MCF 10A (cell line): ENCODE data around the gene GNB1L. TPM values are rescaled to one million over a fixed set of nuclear protein-coding genes. Genes with fewer than 3 reads are reported as not detected.

Experiments used
- BruUV-seq: library from RNA; stranded (reverse); fragments of 400-500 nt; replicated peaks from 2 replicates; lab custom pipeline; 2021; lab: Mats Ljungman, UMichigan
- CTCF ChIA-PET: fragments of 300-600 bp; sonication (Branson Sonifier 250); formaldehyde crosslinking; extraction: SDS; loops from one replicate; lab custom pipeline; 2021; ENCODE audit warnings: antibody characterized with exemption, inconsistent platforms; lab: Yijun Ruan, JAX
- POLR2A ChIA-PET: fragments of 300-600, 350-650 bp; sonication (Branson Sonifier 250); formaldehyde crosslinking; extraction: SDS; loops from one replicate; lab custom pipeline; 2020; ENCODE audit warnings: antibody characterized with exemption, inconsistent platforms; lab: Yijun Ruan, JAX
- DNase-seq: peaks from one replicate; pipeline ENCODE4 v3.0.0-alpha.2; 2018; ENCODE audit not compliant: unreplicated experiment
- H3K27ac Mint-ChIP-seq: one replicate; pipeline ENCODE4 v1.8.0; 2022; ENCODE audit warnings: mild to moderate bottlenecking, low read depth, mixed read lengths; ENCODE audit not compliant: unreplicated experiment
- H3K27me3 Mint-ChIP-seq: one replicate; pipeline ENCODE4 v1.8.0; 2022; ENCODE audit warnings: mixed read lengths; ENCODE audit not compliant: insufficient read depth, unreplicated experiment
- H3K36me3 Mint-ChIP-seq: one replicate; pipeline ENCODE4 v1.8.0; 2022; ENCODE audit warnings: mild to moderate bottlenecking, moderate library complexity, mixed read lengths; ENCODE audit not compliant: insufficient read depth, unreplicated experiment
- H3K4me1 Mint-ChIP-seq: one replicate; pipeline ENCODE4 v1.8.0; 2022; ENCODE audit warnings: mixed read lengths; ENCODE audit not compliant: insufficient read depth, unreplicated experiment
- H3K4me3 Mint-ChIP-seq: one replicate; pipeline ENCODE4 v1.8.0; 2022; ENCODE audit warnings: mild to moderate bottlenecking, moderate library complexity, mixed read lengths; ENCODE audit not compliant: unreplicated experiment
- H3K9me3 Mint-ChIP-seq: one replicate; pipeline ENCODE4 v1.8.0; 2022; ENCODE audit warnings: mixed read lengths; ENCODE audit not compliant: unreplicated experiment
- CTCF ChIP-seq: fragments of 200-600 bp; IDR thresholded peaks from one replicate; pipeline ENCODE4 v1.8.0; 2022; ENCODE audit warnings: antibody characterized with exemption, mild to moderate bottlenecking; ENCODE audit not compliant: unreplicated experiment
- intact Hi-C: fragments of 100-400 bp; cut with micrococcal nuclease; formaldehyde crosslinking; loops from 2 replicates; pipeline ENCODE4 v1.14.1; 2022
- total RNA-seq: library from RNA; stranded (reverse); gene quantifications from 2 replicates; pipeline ENCODE4 v1.2.3, GENCODE V29; 2022

Gene GNB1L
- total RNA-seq, 1 experiment from 2014 or later, result 4.3 TPM

- no peak overlapping the region for H3K4me3 Mint-ChIP-seq
- CTCF ChIA-PET, result interaction anchor here (0.5 to 2.0 kb wide), 5 partner anchors 12 to 204 kb away, joined by 3 to 7 read pairs (median 6); no protein-coding TSS in a partner anchor
- POLR2A ChIA-PET, result interaction anchor here (0.6 kb wide), 1 partner anchor 191 kb away, joined by 3 read pairs; no protein-coding TSS in a partner anchor
- no peak for TF ChIP-seq CTCF
- H3K4me1 Mint-ChIP-seq, result no peaks in the 10 kb centered on the region
- DNase-seq, result no peak
- intact Hi-C loops, result no loop called here
- no peaks in the 10 kb centered on the region for H3K9me3 Mint-ChIP-seq
- H3K36me3 Mint-ChIP-seq, result no peaks in the 10 kb centered on the region
- no peaks in the 10 kb centered on the region for H3K27me3 Mint-ChIP-seq
- no TSS peak for BruUV-seq
- no peak overlapping the region for H3K27ac Mint-ChIP-seq
Observed at GRCh38 chr22:19742160-19743066, 112.3 kb downstream of the GNB1L start.

GRCh38 chr22:19741053-19741452 is 113.6 kb downstream of the GNB1L start:
- no peak for DNase-seq
- H3K27ac Mint-ChIP-seq, result no peak overlapping the region
- intact Hi-C loops, result no loop called here
- H3K4me3 Mint-ChIP-seq, result no peak overlapping the region
- no peaks in the 10 kb centered on the region for H3K27me3 Mint-ChIP-seq
- no peak for TF ChIP-seq CTCF
- no peaks in the 10 kb centered on the region for H3K36me3 Mint-ChIP-seq
- no TSS peak for BruUV-seq
- no peaks in the 10 kb centered on the region for H3K4me1 Mint-ChIP-seq
- H3K9me3 Mint-ChIP-seq, result no peaks in the 10 kb centered on the region
- CTCF ChIA-PET, result interaction anchor here (0.6 to 2.0 kb wide), 3 partner anchors 9 to 169 kb away, joined by 3 to 7 read pairs (median 3); no protein-coding TSS in a partner anchor
- POLR2A ChIA-PET, result no interaction called here

GRCh38 chr22:19740586-19740985 is 114.1 kb downstream of the GNB1L start:
- BruUV-seq, result no TSS peak
- H3K9me3 Mint-ChIP-seq, result no peaks in the 10 kb centered on the region
- no peak overlapping the region for H3K4me3 Mint-ChIP-seq
- TF ChIP-seq CTCF, result no peak
- no peaks in the 10 kb centered on the region for H3K4me1 Mint-ChIP-seq
- intact Hi-C loops, result no loop called here
- H3K27ac Mint-ChIP-seq, result no peak overlapping the region
- no peaks in the 10 kb centered on the region for H3K36me3 Mint-ChIP-seq
- ChIA-PET CTCF (interaction anchor here (0.6 to 1.1 kb wide), 2 partner anchors 9 to 19 kb away, joined by 3 read pairs; no protein-coding TSS in a partner anchor), POLR2A (no interaction called here)
- no peak for DNase-seq
- H3K27me3 Mint-ChIP-seq, result no peaks in the 10 kb centered on the region

GRCh38 chr22:19739911-19740449 is 114.7 kb downstream of the GNB1L start:
- DNase-seq, result no peak
- no peak overlapping the region for H3K27ac Mint-ChIP-seq
- POLR2A ChIA-PET, result no interaction called here

More at GRCh38 chr22:19739911-19740449, 114.7 kb downstream of the GNB1L start:
- CTCF ChIA-PET, result interaction anchor here (1.1 kb wide), 1 partner anchor 8 kb away, joined by 3 read pairs; no protein-coding TSS in a partner anchor
- TF ChIP-seq CTCF, result no peak
- Mint-ChIP-seq H3K4me3 (no peak overlapping the region), H3K4me1 (no peaks in the 10 kb centered on the region), H3K36me3 (no peaks in the 10 kb centered on the region), H3K9me3 (no peaks in the 10 kb centered on the region), H3K27me3 (no peaks in the 10 kb centered on the region)
- intact Hi-C loops, result no loop called here
- BruUV-seq, result no TSS peak
